ENCODE measurements around the gene AURKB.

The AURKB gene

GRCh38 chr17:8160741-8161221 is 49.6 kb downstream of the AURKB start:
- no peak for DNase-seq

- DNase-seq = no peak
Measured at GRCh38 chr17:8160224-8160577, 50.2 kb downstream of the AURKB start.

DNA sequence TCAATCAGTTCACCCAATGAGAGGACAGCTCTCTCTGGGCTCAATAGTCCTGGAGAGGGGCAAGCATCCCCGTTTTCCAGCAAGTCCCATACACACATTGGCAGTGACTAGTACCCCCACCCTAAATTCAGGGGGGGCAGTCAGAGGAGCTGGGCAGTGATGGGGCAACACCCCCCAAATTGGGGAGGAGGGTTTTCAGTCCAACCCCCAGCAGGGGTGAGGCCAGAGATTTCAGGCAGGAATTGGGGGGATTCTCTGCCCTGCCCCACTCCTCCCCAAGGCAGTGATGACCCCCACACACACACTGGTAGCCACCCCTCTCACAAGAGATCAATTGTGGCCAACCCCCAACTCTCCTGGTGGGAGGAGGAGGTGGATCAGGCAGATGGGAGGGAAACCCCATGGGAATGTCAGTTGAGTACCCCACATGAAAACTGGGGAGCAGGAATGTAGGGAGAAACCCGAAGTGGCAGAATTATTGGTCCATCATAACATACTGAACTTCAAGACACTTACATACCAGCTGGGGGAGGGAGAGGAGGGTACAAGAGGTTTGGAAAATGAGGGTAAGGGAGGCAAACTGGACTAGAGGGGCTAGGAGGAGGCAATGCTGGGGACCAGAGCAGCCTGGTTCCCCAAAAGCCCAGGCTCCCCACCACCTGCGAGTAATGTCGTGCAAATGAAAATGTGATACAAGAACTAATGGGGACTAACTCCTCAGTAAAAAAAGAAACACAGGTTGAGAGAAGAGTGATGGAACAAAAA is 50.7 kb downstream of the AURKB start:
- DNase-seq = no peak

DNA sequence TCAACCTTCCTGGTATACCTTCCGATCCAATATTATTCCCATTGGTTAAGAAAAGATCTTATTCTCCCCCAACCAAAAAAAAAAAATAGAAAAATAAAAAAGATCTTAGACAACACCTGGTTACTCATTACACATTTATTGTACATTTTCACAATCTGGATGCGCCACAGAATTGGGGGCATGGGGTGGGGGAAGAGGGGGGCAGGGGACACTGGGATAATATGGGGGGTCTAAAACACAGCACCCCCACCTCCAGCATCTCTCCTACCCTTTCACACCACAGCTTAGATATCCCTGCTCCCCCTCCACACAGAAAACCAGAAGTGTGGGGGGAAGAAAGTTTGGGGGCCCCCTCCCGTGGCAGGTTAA is 51.4 kb downstream of the AURKB start:
- DNase-seq = no peak

GRCh38 chr17:8158267-8159031 is 51.9 kb downstream of the AURKB start:
- DNase-seq = peak; percentile 71 to 83

- DNase-seq = peak; percentile 100
Measured at GRCh38 chr17:8156246-8156992, 54.0 kb downstream of the AURKB start.

- no peak for DNase-seq
Measured at GRCh38 chr17:8155996-8156245, 54.5 kb downstream of the AURKB start.

DNA sequence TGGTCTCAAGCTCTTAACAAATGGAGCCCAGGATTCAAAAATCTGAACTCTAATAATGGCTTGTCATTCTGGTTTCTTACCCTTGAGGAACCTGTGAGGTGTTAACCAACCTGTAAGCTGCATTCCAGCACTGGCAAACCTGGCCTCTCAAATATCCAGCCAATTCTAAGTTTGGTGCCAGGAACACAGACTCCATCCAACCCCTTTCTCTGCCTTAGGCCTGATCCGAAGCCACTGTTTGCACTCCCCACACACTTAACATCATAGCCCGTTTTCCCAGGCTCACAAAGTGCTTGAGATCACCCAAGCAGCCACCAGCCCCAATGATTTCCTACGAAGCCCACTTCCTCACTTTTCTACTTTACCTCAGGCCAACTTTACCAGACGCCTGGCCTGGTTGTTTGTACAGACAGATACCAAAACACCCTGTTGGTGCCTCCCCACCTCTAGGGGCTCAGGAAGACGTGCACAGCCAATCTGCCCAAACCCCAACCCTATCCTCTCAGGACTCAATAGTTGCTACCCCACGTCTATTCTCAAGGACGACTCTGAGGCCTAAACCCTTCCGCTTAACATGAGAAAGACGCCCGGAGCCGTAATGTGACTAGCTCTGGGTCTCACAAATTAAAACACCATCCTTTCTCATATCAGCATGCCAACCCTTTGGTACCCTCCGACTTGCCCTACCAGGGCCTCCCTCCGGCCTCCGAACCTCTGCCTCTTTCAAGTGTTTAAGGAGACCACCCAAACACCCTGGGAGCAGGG is 55.0 kb downstream of the AURKB start:
- DNase-seq = no peak

Measured in NCI-H1930 (cell line).